Omental fat pad (tissue), 4 donors: ENCODE measurements around the gene SIN3B. TPM values are rescaled to one million over a fixed set of nuclear protein-coding genes. Genes with fewer than 3 reads are reported as not detected.

Source experiments
- ATAC-seq: fragments of 150-250 bp; one replicate; pipeline ENCODE4 v1.9.1; 2016; ENCODE audit warnings: mild to moderate bottlenecking, moderate library complexity; ENCODE audit not compliant: low FRiP score
- DNase-seq: peaks from one replicate; pipeline ENCODE4 v3.0.0-alpha.2; 2019; ENCODE audit warnings: low spot score
- CTCF ChIP-seq, 3 donors: fragments of 450-650 bp; IDR thresholded peaks; one replicate each; pipeline ENCODE4 v1.5.1; 2016 to 2017; ENCODE audit warnings: antibody characterized with exemption in 3 of 3, mild to moderate bottlenecking in 3 of 3, moderate library complexity in 2 of 3
- total RNA-seq, 4 donors: library from RNA; depleted of rRNA; stranded (reverse); fragments of >200 nt; gene quantifications; one replicate each; pipeline ENCODE4 v1.1.0, GENCODE V29; 2016

Gene SIN3B
- total RNA-seq, 4 donors from 2014 or later: 33.7 to 87.8 (median 44.9) TPM

- DNase-seq: no peak
- no peak for TF ChIP-seq CTCF (IDR thresholded peaks at IDR 0.05)
- ATAC-seq: no peak
Measured at GRCh38 chr19:16836115-16837034, 7.2 kb downstream of the SIN3B start.

GRCh38 chr19:16837035-16837362 lies 7.8 kb downstream of the SIN3B start:
- TF ChIP-seq CTCF (IDR thresholded peaks at IDR 0.05): no peak
- DNase-seq (no peak), ATAC-seq (no peak)

GRCh38 chr19:16841391-16841926 lies 12.3 kb downstream of the SIN3B start:
- no peak for TF ChIP-seq CTCF (IDR thresholded peaks at IDR 0.05)
- DNase-seq (no peak), ATAC-seq (no peak)

GRCh38 chr19:16846901-16847300 lies 17.7 kb downstream of the SIN3B start:
- no peak for TF ChIP-seq CTCF (IDR thresholded peaks at IDR 0.05)
- ATAC-seq (no peak), DNase-seq (no peak)

- TF ChIP-seq CTCF (IDR thresholded peaks at IDR 0.05): no peak
- no peak for DNase-seq
- no peak for ATAC-seq
Measured at GRCh38 chr19:16847430-16847829, 18.2 kb downstream of the SIN3B start.

- no peak for TF ChIP-seq CTCF (IDR thresholded peaks at IDR 0.05)
- DNase-seq (no peak), ATAC-seq (no peak)
Measured at GRCh38 chr19:16849168-16849567, 20.0 kb downstream of the SIN3B start.

GRCh38 chr19:16850133-16850532 lies 20.9 kb downstream of the SIN3B start:
- ATAC-seq (no peak), DNase-seq (no peak)

More at GRCh38 chr19:16850133-16850532, 20.9 kb downstream of the SIN3B start:
- TF ChIP-seq CTCF (IDR thresholded peaks at IDR 0.05): no peak
